SK-N-SH (cell line): ENCODE data around the gene FTSJ1. TPM values are rescaled to one million over a fixed set of nuclear protein-coding genes. Genes with fewer than 3 reads are reported as not detected.

Experiments used
- CTCF ChIA-PET: fragments of 300-600, 350-600 bp; formaldehyde crosslinking; extraction: SDS; loops from one replicate; lab custom pipeline; 2021; lab: Yijun Ruan, JAX
- POLR2A ChIA-PET: fragments of 350-600 bp; sonication (Branson Sonifier 250); formaldehyde crosslinking; extraction: SDS; loops from one replicate; lab custom pipeline; 2020; ENCODE audit warnings: antibody characterized with exemption, inconsistent platforms; lab: Yijun Ruan, JAX
- DNase-seq: peaks from one replicate; pipeline ENCODE4 v3.0.0; 2012
- H2AFZ ChIP-seq: fragments of 200-600 bp; sonication (generic); 2 replicates; pipeline ENCODE4 v1.8.1; 2016; ENCODE audit warnings: antibody characterized with exemption, mild to moderate bottlenecking, low read depth
- H3F3A ChIP-seq: fragments of 200-600 bp; sonication (generic); replicated peaks from 2 replicates; pipeline ENCODE3; 2016; ENCODE audit warnings: antibody characterized with exemption, mild to moderate bottlenecking; ENCODE audit not compliant: insufficient read depth
- H3K27ac ChIP-seq, 2 experiments: fragments of 200-500 bp in 1 of 2; fragments of 200-600 bp in 1 of 2; sonication (Bioruptor generic) in 1 of 2; sonication (generic), shearing (Covaris generic) in 1 of 2; 2 replicates each; pipeline versions ENCODE4 v1.5.1 to v1.6.1; 2014 to 2016; ENCODE audit warnings: low read depth in 2 of 2, inconsistent platforms in 1 of 2, low read length in 1 of 2, mild to moderate bottlenecking in 1 of 2, mixed read lengths in 1 of 2
- H3K27me3 ChIP-seq: fragments of 200-600 bp; sonication (generic), shearing (Covaris generic); 2 replicates; pipeline ENCODE4 v1.6.1; 2016; ENCODE audit warnings: mixed run types; ENCODE audit not compliant: insufficient read depth
- H3K36me3 ChIP-seq, 2 experiments: fragments of 200-500 bp in 1 of 2; fragments of 200-600 bp in 1 of 2; sonication (Bioruptor generic) in 1 of 2; sonication (generic) in 1 of 2; replicated peaks in 1 of 2; 2 replicates each; pipeline versions ENCODE3 to v1.5.1; 2014 to 2016; ENCODE audit warnings: low read length in 1 of 2, mild to moderate bottlenecking in 1 of 2; ENCODE audit not compliant: insufficient read depth in 2 of 2, control insufficient read depth in 1 of 2
- H3K4me1 ChIP-seq, 2 experiments: fragments of 200-500 bp in 1 of 2; fragments of 200-600 bp in 1 of 2; sonication (Bioruptor generic) in 1 of 2; sonication (generic), shearing (Covaris generic) in 1 of 2; 2 replicates each; pipeline versions ENCODE4 v1.5.1 to v1.6.1; 2014 to 2016; ENCODE audit warnings: low read depth in 1 of 2, low read length in 1 of 2, mixed run types in 1 of 2; ENCODE audit not compliant: insufficient read depth in 2 of 2, control insufficient read depth in 1 of 2
- H3K4me2 ChIP-seq: fragments of 200-600 bp; sonication (generic), shearing (Covaris generic); 2 replicates; pipeline ENCODE4 v1.6.1; 2017; ENCODE audit warnings: mixed run types
- H3K4me3 ChIP-seq, 2 experiments: fragments of 200-500 bp in 1 of 2; fragments of 200-600 bp in 1 of 2; sonication (Bioruptor generic) in 1 of 2; sonication (generic), shearing (Covaris generic) in 1 of 2; 2 replicates each; pipeline versions ENCODE4 v1.5.1 to v1.8.1; 2014 to 2016; ENCODE audit warnings: low read depth in 2 of 2, inconsistent platforms in 1 of 2, low read length in 1 of 2, mild to moderate bottlenecking in 1 of 2, mixed read lengths in 1 of 2, moderate library complexity in 1 of 2
- H3K79me2 ChIP-seq: fragments of 200-600 bp; sonication (generic); 2 replicates; pipeline ENCODE4 v1.8.1; 2017; ENCODE audit warnings: mild to moderate bottlenecking; ENCODE audit not compliant: insufficient read depth
- H3K9ac ChIP-seq: fragments of 200-600 bp; sonication (generic); 2 replicates; pipeline ENCODE4 v1.6.1; 2017; ENCODE audit warnings: mixed run types
- H3K9me2 ChIP-seq: fragments of 200-600 bp; sonication (generic); 2 replicates; pipeline ENCODE4 v1.6.1; 2017; ENCODE audit warnings: mixed run types
- H3K9me3 ChIP-seq: fragments of 200-600 bp; sonication (generic); 2 replicates; pipeline ENCODE4 v1.6.1; 2017; ENCODE audit warnings: mixed run types, mild to moderate bottlenecking, moderate library complexity
- H4K20me1 ChIP-seq: fragments of 200-600 bp; sonication (generic); 2 replicates; pipeline ENCODE4 v1.6.1; 2017; ENCODE audit warnings: mild to moderate bottlenecking, mixed run types; ENCODE audit not compliant: insufficient read depth
- EZH2phosphoT487 ChIP-seq: fragments of 200-600 bp; sonication (generic); IDR thresholded peaks from 2 replicates; pipeline ENCODE4 v1.6.1; 2017; ENCODE audit warnings: low read depth, mixed run types, mild to moderate bottlenecking, antibody characterized with exemption, moderate library complexity, borderline replicate concordance
- MEF2A ChIP-seq: IDR thresholded peaks from 2 replicates; pipeline ENCODE4 v1.4.0; 2012; ENCODE audit warnings: low read depth, borderline replicate concordance
- NFIC ChIP-seq: IDR thresholded peaks from 2 replicates; pipeline ENCODE4 v1.4.0; 2012; ENCODE audit warnings: borderline replicate concordance
- POLR2AphosphoS5 ChIP-seq: IDR thresholded peaks from 2 replicates; pipeline ENCODE4 v1.6.1; 2012; ENCODE audit warnings: low read depth, low read length
- RAD21 ChIP-seq: IDR thresholded peaks from 2 replicates; pipeline ENCODE4 v1.6.1; 2012; ENCODE audit warnings: mild to moderate bottlenecking, low read length
- TAF1 ChIP-seq: IDR thresholded peaks from 2 replicates; pipeline ENCODE4 v1.6.1; 2012; ENCODE audit warnings: low read depth, mild to moderate bottlenecking, low read length, moderate library complexity, borderline replicate concordance
- YY1 ChIP-seq: IDR thresholded peaks from 2 replicates; pipeline ENCODE4 v1.4.0; 2012; ENCODE audit warnings: low read depth, mild to moderate bottlenecking
- WGBS: methylation state at CpG from one replicate; pipeline ENCODE4 v1.1.6; 2017; ENCODE audit warnings: low lambda C conversion rate; 5-methylcytosine and 5-hydroxymethylcytosine counted together
- polyA plus RNA-seq, 3 experiments: library from polyadenylated mRNA; depleted of rRNA; stranded (reverse); fragments of >200 nt; gene quantifications; 2 replicates each; pipeline ENCODE4 v1.2.3, GENCODE V29; 2012
- TF ChIP-seq, protein P1 (sequence below): fragments of 200-600 bp; sonication (generic); IDR thresholded peaks from 2 replicates; pipeline ENCODE4 v1.6.1; 2017; ENCODE audit warnings: antibody characterized with exemption, mild to moderate bottlenecking, moderate library complexity
- TF ChIP-seq, protein P2 (sequence below): IDR thresholded peaks from 2 replicates; pipeline ENCODE4 v1.4.0; 2012; ENCODE audit warnings: low read depth, borderline replicate concordance
- TF ChIP-seq, protein P3 (sequence below): fragments of 150-350 bp; IDR thresholded peaks from 2 replicates; pipeline ENCODE4 v1.6.1; 2016; ENCODE audit warnings: mild to moderate bottlenecking, low read depth, low read length

The FTSJ1 gene
- polyA plus RNA-seq, 1 of the 3 experiments (the other 2 are of a cell fraction): 34.1 TPM

DNA sequence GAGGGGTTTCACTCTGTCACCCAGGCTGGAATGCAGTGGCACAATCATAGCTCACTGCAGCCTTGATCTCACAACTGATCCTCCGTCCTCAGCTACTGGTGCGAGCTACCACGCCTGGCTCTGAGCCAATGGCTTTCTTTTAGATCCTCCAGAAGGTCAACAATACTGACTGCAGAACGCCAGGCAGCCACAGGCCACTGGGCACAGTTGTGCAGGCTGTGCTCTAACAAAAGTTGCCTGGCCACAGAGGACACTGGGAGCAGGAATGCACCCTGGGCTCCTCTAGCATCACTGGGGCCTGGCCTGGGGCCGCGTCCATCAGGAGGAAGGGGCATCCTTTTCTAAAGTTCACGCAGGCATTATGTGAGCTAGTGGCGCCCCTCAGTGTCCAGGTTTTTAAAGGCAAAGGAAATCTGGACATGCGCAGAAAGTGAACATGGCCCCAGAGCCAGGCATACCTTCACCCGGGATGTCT, 17.9 kb downstream of the FTSJ1 start:
- ChIA-PET CTCF (interaction anchor here (0.7 to 2.0 kb wide), 4 partner anchors 11 to 411 kb away, joined by 3 to 6 read pairs (median 4); no protein-coding TSS in a partner anchor), POLR2A (no interaction called here)
- no peaks in the 10 kb centered on the region for H3K36me3 ChIP-seq
- no peaks in the 10 kb centered on the region for H3K79me2 ChIP-seq
- no peaks in the 10 kb centered on the region for H3K9me2 ChIP-seq
- H3K4me1 ChIP-seq: no peaks in the 10 kb centered on the region
- no peaks in the 10 kb centered on the region for H3K9me3 ChIP-seq
- H3K27ac ChIP-seq: no peak overlapping the region
- no peak overlapping the region for H3K4me3 ChIP-seq
- H2AFZ ChIP-seq: no peak overlapping the region
- H3K4me2 ChIP-seq: no peak overlapping the region
- no peaks in the 10 kb centered on the region for H3F3A ChIP-seq
- no peaks in the 10 kb centered on the region for H4K20me1 ChIP-seq
- H3K27me3 ChIP-seq: no peaks in the 10 kb centered on the region
- DNase-seq: no peak
- TF ChIP-seq, protein P1, sequence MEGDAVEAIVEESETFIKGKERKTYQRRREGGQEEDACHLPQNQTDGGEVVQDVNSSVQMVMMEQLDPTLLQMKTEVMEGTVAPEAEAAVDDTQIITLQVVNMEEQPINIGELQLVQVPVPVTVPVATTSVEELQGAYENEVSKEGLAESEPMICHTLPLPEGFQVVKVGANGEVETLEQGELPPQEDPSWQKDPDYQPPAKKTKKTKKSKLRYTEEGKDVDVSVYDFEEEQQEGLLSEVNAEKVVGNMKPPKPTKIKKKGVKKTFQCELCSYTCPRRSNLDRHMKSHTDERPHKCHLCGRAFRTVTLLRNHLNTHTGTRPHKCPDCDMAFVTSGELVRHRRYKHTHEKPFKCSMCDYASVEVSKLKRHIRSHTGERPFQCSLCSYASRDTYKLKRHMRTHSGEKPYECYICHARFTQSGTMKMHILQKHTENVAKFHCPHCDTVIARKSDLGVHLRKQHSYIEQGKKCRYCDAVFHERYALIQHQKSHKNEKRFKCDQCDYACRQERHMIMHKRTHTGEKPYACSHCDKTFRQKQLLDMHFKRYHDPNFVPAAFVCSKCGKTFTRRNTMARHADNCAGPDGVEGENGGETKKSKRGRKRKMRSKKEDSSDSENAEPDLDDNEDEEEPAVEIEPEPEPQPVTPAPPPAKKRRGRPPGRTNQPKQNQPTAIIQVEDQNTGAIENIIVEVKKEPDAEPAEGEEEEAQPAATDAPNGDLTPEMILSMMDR: peak; percentile 50
- peak; percentile 58 for TF ChIP-seq RAD21
- TF ChIP-seq POLR2AphosphoS5: no peak
- 32% methylated on average over 9 of the region's 10 CpGs for WGBS
- no peak overlapping the region for H3K9ac ChIP-seq

DNA sequence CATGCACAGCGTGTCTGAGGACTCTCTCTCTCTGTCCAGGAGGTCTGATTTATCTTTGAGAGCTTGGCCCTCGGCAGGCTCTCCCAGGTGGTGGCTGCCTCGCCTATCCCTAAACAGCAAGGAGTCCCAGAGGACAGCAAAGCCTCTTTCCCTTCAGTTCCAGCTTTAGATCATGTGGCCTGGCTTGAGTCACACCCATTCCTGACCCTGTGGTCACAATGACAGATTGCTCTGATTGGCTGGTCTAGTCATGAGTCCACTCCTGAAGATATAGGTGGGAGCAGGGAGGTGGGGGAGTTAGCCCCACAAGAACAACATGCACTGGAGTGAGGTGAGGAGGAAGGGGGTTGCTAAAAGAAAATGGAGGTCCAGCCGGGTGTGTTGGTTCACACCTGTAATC, 20.7 kb downstream of the FTSJ1 start:
- Histone ChIP-seq H3K4me1 (no peaks in the 10 kb centered on the region), H3K9me2 (no peaks in the 10 kb centered on the region), H3K27me3 (no peaks in the 10 kb centered on the region; the same call in 1 of the 2 replicates), H2AFZ (no peak overlapping the region), H3K27ac (no peak overlapping the region), H3K79me2 (no peaks in the 10 kb centered on the region), H3F3A (no peaks in the 10 kb centered on the region), H3K9me3 (no peaks in the 10 kb centered on the region), H3K9ac (no peak overlapping the region), H3K4me2 (no peak overlapping the region), H4K20me1 (no peaks in the 10 kb centered on the region), H3K4me3 (no peak overlapping the region), H3K36me3 (no peaks in the 10 kb centered on the region)
- POLR2A ChIA-PET: interaction anchor here (0.6 kb wide), 1 partner anchor 555 kb away, joined by 4 read pairs; no protein-coding TSS in a partner anchor
- 58% methylated on average over 4 of the region's 4 CpGs for WGBS
- no peak for DNase-seq
- CTCF ChIA-PET: interaction anchor here (0.6 to 1.5 kb wide), 2 partner anchors 14 to 30 kb away, joined by 3 to 5 read pairs; no protein-coding TSS in a partner anchor
- TF ChIP-seq, protein P2, sequence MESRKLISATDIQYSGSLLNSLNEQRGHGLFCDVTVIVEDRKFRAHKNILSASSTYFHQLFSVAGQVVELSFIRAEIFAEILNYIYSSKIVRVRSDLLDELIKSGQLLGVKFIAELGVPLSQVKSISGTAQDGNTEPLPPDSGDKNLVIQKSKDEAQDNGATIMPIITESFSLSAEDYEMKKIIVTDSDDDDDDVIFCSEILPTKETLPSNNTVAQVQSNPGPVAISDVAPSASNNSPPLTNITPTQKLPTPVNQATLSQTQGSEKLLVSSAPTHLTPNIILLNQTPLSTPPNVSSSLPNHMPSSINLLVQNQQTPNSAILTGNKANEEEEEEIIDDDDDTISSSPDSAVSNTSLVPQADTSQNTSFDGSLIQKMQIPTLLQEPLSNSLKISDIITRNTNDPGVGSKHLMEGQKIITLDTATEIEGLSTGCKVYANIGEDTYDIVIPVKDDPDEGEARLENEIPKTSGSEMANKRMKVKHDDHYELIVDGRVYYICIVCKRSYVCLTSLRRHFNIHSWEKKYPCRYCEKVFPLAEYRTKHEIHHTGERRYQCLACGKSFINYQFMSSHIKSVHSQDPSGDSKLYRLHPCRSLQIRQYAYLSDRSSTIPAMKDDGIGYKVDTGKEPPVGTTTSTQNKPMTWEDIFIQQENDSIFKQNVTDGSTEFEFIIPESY: no peak
- no peak for TF ChIP-seq MEF2A
- no peak for TF ChIP-seq YY1
- TF ChIP-seq NFIC: no peak
- TF ChIP-seq TAF1: no peak
- no peak for TF ChIP-seq EZH2phosphoT487
- TF ChIP-seq, protein P1: no peak
- TF ChIP-seq, protein P3, sequence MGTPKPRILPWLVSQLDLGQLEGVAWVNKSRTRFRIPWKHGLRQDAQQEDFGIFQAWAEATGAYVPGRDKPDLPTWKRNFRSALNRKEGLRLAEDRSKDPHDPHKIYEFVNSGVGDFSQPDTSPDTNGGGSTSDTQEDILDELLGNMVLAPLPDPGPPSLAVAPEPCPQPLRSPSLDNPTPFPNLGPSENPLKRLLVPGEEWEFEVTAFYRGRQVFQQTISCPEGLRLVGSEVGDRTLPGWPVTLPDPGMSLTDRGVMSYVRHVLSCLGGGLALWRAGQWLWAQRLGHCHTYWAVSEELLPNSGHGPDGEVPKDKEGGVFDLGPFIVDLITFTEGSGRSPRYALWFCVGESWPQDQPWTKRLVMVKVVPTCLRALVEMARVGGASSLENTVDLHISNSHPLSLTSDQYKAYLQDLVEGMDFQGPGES: no peak
